ENCODE data around the gene RPP25.
A peak's percentile ranks its signal among the peaks of the same experiment; 100 is the strongest.
"Not testable (repeated sequence)": the region's sequence is repeated elsewhere in the genome, so short reads cannot be mapped to it uniquely, and the experiment has no call there.

Gene RPP25

DNA sequence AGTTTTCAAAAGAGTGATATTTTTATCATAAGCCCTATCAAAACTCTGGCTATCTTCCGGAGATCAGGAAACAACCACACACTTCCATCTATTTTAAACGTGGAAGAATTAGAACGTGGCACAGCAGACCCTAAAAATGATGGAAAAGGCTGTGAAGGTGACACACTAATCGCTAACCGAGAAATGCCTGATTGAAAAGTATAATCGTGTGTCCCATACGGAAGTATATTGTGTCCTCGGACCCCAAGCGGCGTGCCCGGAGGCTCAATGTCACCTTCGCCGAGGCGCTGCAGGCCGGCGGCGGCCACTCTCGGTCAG is 19.3 kb downstream of the RPP25 start:
- no peaks in the 10 kb centered on the region for H3K27me3 ChIP-seq (ENCODE audit: low read length)
- no peaks in the 10 kb centered on the region for H3K9me3 ChIP-seq (ENCODE audit: insufficient read depth, low read length)
- TF ChIP-seq EZH2phosphoT487 (conservative IDR thresholded peaks at IDR 0.05; ENCODE audit: low read length) = no peak
- TF ChIP-seq, protein P1, sequence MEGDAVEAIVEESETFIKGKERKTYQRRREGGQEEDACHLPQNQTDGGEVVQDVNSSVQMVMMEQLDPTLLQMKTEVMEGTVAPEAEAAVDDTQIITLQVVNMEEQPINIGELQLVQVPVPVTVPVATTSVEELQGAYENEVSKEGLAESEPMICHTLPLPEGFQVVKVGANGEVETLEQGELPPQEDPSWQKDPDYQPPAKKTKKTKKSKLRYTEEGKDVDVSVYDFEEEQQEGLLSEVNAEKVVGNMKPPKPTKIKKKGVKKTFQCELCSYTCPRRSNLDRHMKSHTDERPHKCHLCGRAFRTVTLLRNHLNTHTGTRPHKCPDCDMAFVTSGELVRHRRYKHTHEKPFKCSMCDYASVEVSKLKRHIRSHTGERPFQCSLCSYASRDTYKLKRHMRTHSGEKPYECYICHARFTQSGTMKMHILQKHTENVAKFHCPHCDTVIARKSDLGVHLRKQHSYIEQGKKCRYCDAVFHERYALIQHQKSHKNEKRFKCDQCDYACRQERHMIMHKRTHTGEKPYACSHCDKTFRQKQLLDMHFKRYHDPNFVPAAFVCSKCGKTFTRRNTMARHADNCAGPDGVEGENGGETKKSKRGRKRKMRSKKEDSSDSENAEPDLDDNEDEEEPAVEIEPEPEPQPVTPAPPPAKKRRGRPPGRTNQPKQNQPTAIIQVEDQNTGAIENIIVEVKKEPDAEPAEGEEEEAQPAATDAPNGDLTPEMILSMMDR (IDR thresholded peaks at IDR 0.05; ENCODE audit: insufficient read depth, low read length, poor library complexity, severe bottlenecking) = no peak
- peak overlapping the region; percentile 45 for H2AFZ ChIP-seq (ENCODE audit: low read depth, low read length, severe bottlenecking)
- H3K9ac ChIP-seq (ENCODE audit: low read length) = peak overlapping the region; percentile 96
- H3K79me2 ChIP-seq (ENCODE audit: insufficient read depth, low read length) = peaks cover 56% of the 10 kb centered on the region
- H3K4me2 ChIP-seq (ENCODE audit: low read depth, low read length, poor library complexity, severe bottlenecking) = peak overlapping the region; percentile 89
- peaks cover 3% of the 10 kb centered on the region; the same call in 1 of the 2 replicates for H3K36me3 ChIP-seq (ENCODE audit: low read length)
- H4K20me1 ChIP-seq (ENCODE audit: low read depth, low read length) = peaks cover 1% of the 10 kb centered on the region; the same call in 1 of the 2 replicates
- peaks cover 14% of the 10 kb centered on the region for H3F3A ChIP-seq (ENCODE audit: insufficient read depth)
- H3K4me3 ChIP-seq (ENCODE audit: insufficient read depth, low read length, poor library complexity, severe bottlenecking) = peak overlapping the region; percentile 93
- peak overlapping the region; percentile 79 for H3K27ac ChIP-seq (ENCODE audit: low read depth, low read length)
- H3K9me2 ChIP-seq (replicated peaks; ENCODE audit: insufficient read depth, low read length) = no peaks in the 10 kb centered on the region

DNA sequence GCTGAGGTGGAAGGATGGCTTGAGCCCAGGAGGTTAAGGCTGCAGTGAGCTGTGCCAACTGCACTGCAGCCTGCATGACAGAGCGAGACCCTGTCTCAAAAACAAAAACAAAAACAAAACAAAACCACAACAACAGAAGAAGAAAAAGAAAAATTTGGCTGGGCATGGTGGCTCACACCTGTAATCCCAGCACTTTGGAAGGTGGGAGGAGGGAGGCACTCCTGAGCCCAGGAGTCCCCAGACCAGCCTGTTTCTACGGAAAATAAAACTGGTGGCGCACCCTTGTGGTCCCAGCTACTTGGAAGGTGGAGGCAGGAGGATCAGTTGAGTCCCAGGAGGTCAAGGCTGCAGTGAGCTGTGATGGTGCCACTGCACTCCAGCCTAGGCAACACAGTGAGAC is 21.4 kb downstream of the RPP25 start:
- not testable (repeated sequence) for H3K27me3 ChIP-seq (ENCODE audit: low read length); H3K9me2 ChIP-seq (replicated peaks; ENCODE audit: insufficient read depth, low read length); H3K27ac ChIP-seq (ENCODE audit: low read depth, low read length); H2AFZ ChIP-seq (ENCODE audit: low read depth, low read length, severe bottlenecking); H3K4me3 ChIP-seq (ENCODE audit: insufficient read depth, low read length, poor library complexity, severe bottlenecking); H3K9ac ChIP-seq (ENCODE audit: low read length); H3K9me3 ChIP-seq (ENCODE audit: insufficient read depth, low read length); H4K20me1 ChIP-seq (ENCODE audit: low read depth, low read length)
- peaks cover 12% of the 10 kb centered on the region; the same call in 1 of the 2 replicates for H3K36me3 ChIP-seq (ENCODE audit: low read length)
- H3F3A ChIP-seq (ENCODE audit: insufficient read depth) = peaks cover 17% of the 10 kb centered on the region
- H3K79me2 ChIP-seq (ENCODE audit: insufficient read depth, low read length) = peaks cover 77% of the 10 kb centered on the region
- peak overlapping the region; percentile 89 for H3K4me2 ChIP-seq (ENCODE audit: low read depth, low read length, poor library complexity, severe bottlenecking)

DNA sequence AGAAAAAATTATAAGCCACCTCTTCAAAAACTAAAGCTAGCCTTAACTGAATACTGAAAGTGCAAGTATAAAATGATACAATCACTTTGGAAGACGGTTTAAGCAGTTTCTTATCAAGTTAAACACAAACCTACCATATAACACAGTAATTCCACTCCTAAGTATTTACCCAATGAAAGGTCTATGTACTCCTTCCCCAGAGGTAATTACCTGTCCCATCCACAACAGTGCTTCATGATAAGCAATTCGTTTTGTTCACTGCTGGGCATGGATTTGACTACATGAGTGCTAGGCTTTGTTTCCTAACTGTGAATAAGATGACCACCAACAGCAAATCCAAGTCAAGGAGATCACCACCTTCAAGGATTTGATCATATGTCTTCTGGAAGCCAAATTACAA is 23.0 kb downstream of the RPP25 start:
- no peak overlapping the region for H3K4me3 ChIP-seq (ENCODE audit: insufficient read depth, low read length, poor library complexity, severe bottlenecking)
- H3K4me2 ChIP-seq (ENCODE audit: low read depth, low read length, poor library complexity, severe bottlenecking) = peak overlapping the region; percentile 9
- peaks cover 22% of the 10 kb centered on the region for H3K36me3 ChIP-seq (ENCODE audit: low read length)
- H2AFZ ChIP-seq (ENCODE audit: low read depth, low read length, severe bottlenecking) = no peak overlapping the region
- no peaks in the 10 kb centered on the region for H3K27me3 ChIP-seq (ENCODE audit: low read length)
- H3F3A ChIP-seq (ENCODE audit: insufficient read depth) = peaks cover 14% of the 10 kb centered on the region
- H3K27ac ChIP-seq (ENCODE audit: low read depth, low read length) = no peak overlapping the region
- no peaks in the 10 kb centered on the region for H3K9me3 ChIP-seq (ENCODE audit: insufficient read depth, low read length)
- H3K79me2 ChIP-seq (ENCODE audit: insufficient read depth, low read length) = peaks cover 89% of the 10 kb centered on the region
- no peaks in the 10 kb centered on the region for H3K9me2 ChIP-seq (replicated peaks; ENCODE audit: insufficient read depth, low read length)
- H3K9ac ChIP-seq (ENCODE audit: low read length) = no peak overlapping the region
- H4K20me1 ChIP-seq (ENCODE audit: low read depth, low read length) = peaks cover 17% of the 10 kb centered on the region; the same call in 1 of the 2 replicates
- TF ChIP-seq, protein P1 (IDR thresholded peaks at IDR 0.05; ENCODE audit: insufficient read depth, low read length, poor library complexity, severe bottlenecking) = no peak
- no peak for TF ChIP-seq EZH2phosphoT487 (conservative IDR thresholded peaks at IDR 0.05; ENCODE audit: low read length)

DNA sequence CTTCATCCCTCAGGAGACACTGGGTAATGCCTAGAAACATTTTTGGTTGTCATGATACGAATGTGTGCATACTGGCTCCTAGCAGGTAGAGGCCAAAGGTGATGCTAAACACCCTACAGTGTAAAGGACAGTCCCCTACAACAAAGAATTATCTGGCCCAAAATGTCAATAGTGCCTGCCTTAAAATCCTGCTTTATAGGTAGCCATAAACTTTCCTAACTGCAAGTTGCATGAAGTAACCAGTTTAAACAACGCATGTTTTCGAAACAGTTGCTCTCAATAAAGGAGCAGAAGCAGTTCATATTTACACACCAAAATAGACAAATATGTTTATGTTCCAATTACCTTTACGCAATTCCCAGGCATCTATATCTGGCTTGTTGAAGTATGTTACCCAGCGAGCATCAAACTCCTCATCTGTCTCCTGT is 27.8 kb downstream of the RPP25 start:
- TF ChIP-seq, protein P1 (IDR thresholded peaks at IDR 0.05; ENCODE audit: insufficient read depth, low read length, poor library complexity, severe bottlenecking) = no peak
- TF ChIP-seq EZH2phosphoT487 (conservative IDR thresholded peaks at IDR 0.05; ENCODE audit: low read length) = no peak
- Histone ChIP-seq H3K79me2 (ENCODE audit: insufficient read depth, low read length) (peaks cover 70% of the 10 kb centered on the region), H3K4me2 (ENCODE audit: low read depth, low read length, poor library complexity, severe bottlenecking) (no peak overlapping the region), H2AFZ (ENCODE audit: low read depth, low read length, severe bottlenecking) (no peak overlapping the region), H3K27ac (ENCODE audit: low read depth, low read length) (no peak overlapping the region), H4K20me1 (ENCODE audit: low read depth, low read length) (peaks cover 17% of the 10 kb centered on the region; the same call in 1 of the 2 replicates), H3K9me3 (ENCODE audit: insufficient read depth, low read length) (no peaks in the 10 kb centered on the region), H3F3A (ENCODE audit: insufficient read depth) (peaks cover 14% of the 10 kb centered on the region; the same call in 1 of the 2 replicates), H3K4me3 (ENCODE audit: insufficient read depth, low read length, poor library complexity, severe bottlenecking) (no peak overlapping the region), H3K9me2 (replicated peaks; ENCODE audit: insufficient read depth, low read length) (no peaks in the 10 kb centered on the region), H3K27me3 (ENCODE audit: low read length) (no peaks in the 10 kb centered on the region), H3K36me3 (ENCODE audit: low read length) (peaks cover 39% of the 10 kb centered on the region), H3K9ac (ENCODE audit: low read length) (no peak overlapping the region)
